Activated naive CD8-positive, alpha-beta T cell treated with anti-CD3 and anti-CD28 coated beads, Interleukin-2, amount 10 ng/mL, durations not matched to agents 7 days and 5 days (primary cell): ENCODE data around the gene SLC10A3. TPM values are rescaled to one million over a fixed set of nuclear protein-coding genes. Genes with fewer than 3 reads are reported as not detected.
"Not testable (repeated sequence)": the region's sequence is repeated elsewhere in the genome, so short reads cannot be mapped to it uniquely, and the experiment has no call there.

Source experiments
- ATAC-seq: fragments of 150-1000 bp; cut with Tn5 transposase; one replicate; pipeline ENCODE4 v1.10.0; 2021; ENCODE audit warnings: low read depth, moderate library complexity
- POLR2A ChIA-PET: fragments of 350-600 bp; sonication (Branson Sonifier 250); formaldehyde crosslinking; loops from one replicate; lab custom pipeline; 2021; ENCODE audit warnings: antibody characterized with exemption; lab: Charles Lee
- DNase-seq: peaks from one replicate; pipeline ENCODE4 v3.0.0; 2021
- H3K27ac Mint-ChIP-seq: one replicate; pipeline ENCODE4 v1.8.0; 2022; ENCODE audit warnings: mild to moderate bottlenecking, mixed read lengths
- H3K27me3 Mint-ChIP-seq: one replicate; pipeline ENCODE4 v1.8.0; 2022; ENCODE audit warnings: mild to moderate bottlenecking, moderate library complexity, mixed read lengths
- H3K36me3 Mint-ChIP-seq: one replicate; pipeline ENCODE4 v1.8.0; 2021; ENCODE audit warnings: mild to moderate bottlenecking, mixed read lengths
- H3K4me1 Mint-ChIP-seq: one replicate; pipeline ENCODE4 v1.8.0; 2021; ENCODE audit warnings: mixed read lengths
- H3K4me3 Mint-ChIP-seq: one replicate; pipeline ENCODE4 v1.8.0; 2022; ENCODE audit warnings: mild to moderate bottlenecking, moderate library complexity, mixed read lengths
- H3K9me3 Mint-ChIP-seq: one replicate; pipeline ENCODE4 v1.8.0; 2021; ENCODE audit warnings: mixed read lengths
- total RNA-seq, 2 experiments: library from RNA; stranded (reverse); gene quantifications; one replicate each; pipeline ENCODE4 v1.2.3, GENCODE V29; 2021

Gene SLC10A3
- total RNA-seq, 2 experiments from 2014 or later, result 25.3 to 27.3 TPM

DNA sequence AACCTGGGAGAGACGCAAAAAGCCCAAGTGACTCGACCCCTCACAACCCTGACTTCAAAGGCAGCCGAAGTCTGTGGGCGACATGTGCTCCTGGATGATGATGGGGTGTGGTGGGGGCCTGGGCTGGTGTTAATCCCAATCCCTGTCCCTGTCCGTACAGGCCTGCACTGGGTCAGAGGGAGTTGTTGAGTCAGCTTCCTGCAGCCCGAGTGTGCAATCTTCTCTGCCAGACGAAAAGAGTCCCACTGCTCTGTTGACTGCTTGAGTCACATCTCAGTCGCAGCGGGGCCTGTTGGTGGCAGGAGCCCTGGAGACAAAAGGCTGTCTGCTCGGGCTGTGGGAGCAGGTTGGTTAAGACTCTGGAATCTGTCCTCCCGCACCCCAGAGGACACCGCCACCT is 15.3 kb upstream of the SLC10A3 start:
- POLR2A ChIA-PET, result no interaction called here
- ATAC-seq, result no peak
- H3K4me3 Mint-ChIP-seq, result no peak overlapping the region
- H3K9me3 Mint-ChIP-seq, result peaks cover 1% of the 10 kb centered on the region
- H3K27me3 Mint-ChIP-seq, result no peaks in the 10 kb centered on the region
- H3K36me3 Mint-ChIP-seq, result peaks cover 11% of the 10 kb centered on the region
- H3K4me1 Mint-ChIP-seq, result peaks cover 4% of the 10 kb centered on the region
- DNase-seq, result no peak
- H3K27ac Mint-ChIP-seq, result no peak overlapping the region

DNA sequence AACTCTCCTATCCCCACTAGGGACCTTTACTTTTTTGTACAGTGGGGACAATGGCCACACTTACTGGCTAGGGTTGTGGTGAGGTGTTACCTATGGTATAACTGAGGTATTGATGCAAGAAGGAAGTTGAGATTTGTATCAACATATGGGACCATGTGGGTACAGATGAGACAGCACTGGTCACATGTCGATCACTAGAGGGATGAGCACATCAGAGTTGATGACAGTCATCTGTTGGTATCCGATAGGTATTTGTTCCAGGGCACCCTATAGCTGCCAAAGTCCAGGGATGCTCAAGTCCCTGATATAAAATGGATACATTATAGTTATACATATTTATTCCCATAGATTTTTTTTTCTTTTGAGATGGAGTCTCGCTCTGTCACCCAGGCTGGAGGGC is 12.6 kb upstream of the SLC10A3 start:
- Mint-ChIP-seq H3K9me3 (no peaks in the 10 kb centered on the region), H3K4me1 (no peaks in the 10 kb centered on the region), H3K36me3 (no peaks in the 10 kb centered on the region), H3K4me3 (no peak overlapping the region), H3K27me3 (no peaks in the 10 kb centered on the region), H3K27ac (no peak overlapping the region)
- POLR2A ChIA-PET, result no interaction called here
- ATAC-seq, result no peak
- DNase-seq, result no peak

DNA sequence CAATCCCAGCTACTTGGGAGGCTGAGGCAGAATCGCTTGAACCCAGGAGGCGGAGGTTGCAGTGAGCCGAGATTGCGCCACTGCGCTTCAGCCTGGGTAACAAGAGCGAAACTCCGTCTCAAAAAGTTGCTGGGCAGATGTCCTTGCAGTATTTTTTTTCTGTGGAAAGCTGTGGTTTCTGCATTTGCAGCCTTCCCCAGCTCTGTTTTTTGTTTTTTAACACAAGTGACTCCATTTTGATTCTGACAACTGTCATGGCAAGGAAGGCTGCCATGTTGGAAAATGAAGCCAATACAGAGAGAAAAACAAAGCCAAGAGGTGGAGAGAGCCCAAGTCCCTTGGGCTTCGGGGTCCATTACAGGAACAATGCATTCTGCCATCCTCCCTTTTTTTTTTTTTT is 11.7 kb upstream of the SLC10A3 start:
- Mint-ChIP-seq H3K4me3 (no peak overlapping the region), H3K27me3 (no peaks in the 10 kb centered on the region), H3K9me3 (no peaks in the 10 kb centered on the region), H3K4me1 (peaks cover 3% of the 10 kb centered on the region), H3K27ac (no peak overlapping the region), H3K36me3 (no peaks in the 10 kb centered on the region)
- DNase-seq (no peak), ATAC-seq (no peak)
- POLR2A ChIA-PET, result interaction anchor here (0.7 kb wide), 3 partner anchors 9 to 37 kb away, joined by 4 to 5 read pairs (median 4); partner anchors contain the start of gene UBL4A

DNA sequence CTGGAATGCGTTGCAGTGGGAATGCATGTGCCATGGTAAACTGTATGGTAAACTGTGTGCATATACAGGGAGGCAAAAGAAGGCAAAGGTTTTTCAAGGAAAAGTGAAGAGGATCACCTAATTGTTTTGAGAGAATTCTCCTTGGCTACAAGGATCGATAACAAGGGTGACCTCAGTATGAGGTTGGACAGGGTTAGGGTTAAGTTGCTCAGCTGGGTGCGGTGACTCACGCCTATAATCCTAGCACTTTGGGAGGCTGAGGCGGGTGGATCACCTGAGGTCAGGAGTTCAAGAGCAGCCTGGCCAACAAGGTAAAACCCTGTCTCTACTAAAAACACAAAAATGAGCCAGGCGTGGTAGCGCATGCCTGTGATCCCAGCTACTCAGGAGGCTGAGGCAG is 11.0 kb upstream of the SLC10A3 start:
- POLR2A ChIA-PET, result interaction anchor here (0.7 kb wide), 1 partner anchor 15 kb away, joined by 4 read pairs; the partner anchor contains the start of gene UBL4A
- DNase-seq, H3K9me3 Mint-ChIP-seq, H3K36me3 Mint-ChIP-seq, H3K27ac Mint-ChIP-seq, H3K4me1 Mint-ChIP-seq, H3K27me3 Mint-ChIP-seq, ATAC-seq, H3K4me3 Mint-ChIP-seq: not testable (repeated sequence)

DNA sequence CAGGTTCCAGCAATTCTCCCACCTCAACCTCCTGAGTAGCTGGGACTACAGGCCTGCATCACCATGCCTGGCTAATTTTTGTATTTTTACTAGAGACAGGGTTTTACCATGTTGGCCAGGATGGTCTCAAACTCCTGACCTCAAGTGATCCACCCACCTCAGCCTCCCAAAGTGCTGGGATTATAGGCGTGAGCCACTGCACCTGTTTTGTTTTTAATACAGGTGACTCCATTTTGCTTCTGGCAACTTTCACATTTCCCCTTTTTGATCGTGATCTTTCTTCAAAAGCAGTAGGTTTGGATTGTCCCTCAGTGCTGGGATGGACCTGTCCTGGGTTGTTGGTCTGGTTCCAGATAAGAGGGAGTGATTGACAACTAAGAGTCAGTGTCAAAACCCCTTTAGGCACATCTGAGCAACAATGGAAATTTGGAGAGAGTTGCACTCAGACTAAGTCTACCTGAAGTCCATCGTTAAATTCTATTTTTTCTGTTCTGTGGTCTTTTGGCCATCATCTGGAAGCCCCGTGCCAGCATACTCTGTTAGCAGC is 6.2 kb upstream of the SLC10A3 start:
- not testable (repeated sequence) for H3K4me1 Mint-ChIP-seq, H3K9me3 Mint-ChIP-seq, DNase-seq, H3K4me3 Mint-ChIP-seq, ATAC-seq, H3K36me3 Mint-ChIP-seq, H3K27me3 Mint-ChIP-seq, H3K27ac Mint-ChIP-seq
- POLR2A ChIA-PET, result interaction anchor here (1.4 kb wide), 1 partner anchor 10 kb away, joined by 4 read pairs; the partner anchor contains the start of gene UBL4A

DNA sequence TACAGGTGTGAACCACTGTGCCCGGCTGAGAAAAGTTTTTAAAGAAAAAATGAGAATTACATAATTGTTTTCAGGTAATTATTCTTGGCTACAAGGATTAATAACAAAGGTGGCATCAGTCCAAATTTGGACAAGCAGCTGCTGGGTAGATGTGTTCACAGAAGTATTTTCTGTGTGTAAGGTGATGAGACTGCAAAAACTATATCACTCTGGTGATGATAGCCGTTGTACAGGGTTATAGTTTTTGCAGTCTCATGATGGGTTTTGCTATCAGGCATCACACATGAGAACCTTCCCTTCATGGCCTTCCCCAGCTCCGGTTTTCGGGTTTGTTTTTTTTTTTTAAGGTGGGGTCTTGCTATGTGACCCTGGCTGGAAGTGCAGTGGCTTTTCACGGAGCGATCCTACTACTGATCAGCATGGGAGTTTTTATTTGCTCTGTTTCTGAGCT is 5.1 kb upstream of the SLC10A3 start:
- POLR2A ChIA-PET, result interaction anchor here (0.6 kb wide), 1 partner anchor 118 kb away, joined by 3 read pairs; no protein-coding TSS in a partner anchor
- no peaks in the 10 kb centered on the region for H3K9me3 Mint-ChIP-seq
- no peaks in the 10 kb centered on the region for H3K36me3 Mint-ChIP-seq
- DNase-seq (no peak), ATAC-seq (no peak)
- peaks cover 5% of the 10 kb centered on the region for H3K4me1 Mint-ChIP-seq
- no peak overlapping the region for H3K4me3 Mint-ChIP-seq
- no peak overlapping the region for H3K27ac Mint-ChIP-seq
- no peaks in the 10 kb centered on the region for H3K27me3 Mint-ChIP-seq

DNA sequence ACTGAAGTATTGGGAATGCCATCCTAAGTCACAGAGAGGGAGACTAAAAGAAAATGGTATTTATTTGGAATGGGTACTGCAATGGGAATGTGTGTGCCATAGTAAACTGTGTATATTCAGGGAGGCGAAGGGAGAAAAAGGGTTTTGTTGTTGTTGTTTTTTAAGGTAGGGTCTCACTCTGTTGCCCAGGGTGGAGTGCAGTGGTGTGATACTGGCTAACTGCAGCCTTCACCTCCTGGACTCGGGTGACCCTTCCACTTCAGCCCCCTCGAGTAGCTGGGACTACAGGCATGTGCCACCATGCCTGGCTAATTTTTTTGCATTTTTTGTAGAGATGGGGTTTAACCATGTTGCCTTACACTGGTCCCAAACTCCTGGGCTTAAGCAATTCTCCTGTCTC is 4.3 kb upstream of the SLC10A3 start:
- H3K36me3 Mint-ChIP-seq, result peaks cover under 1% of the 10 kb centered on the region
- ATAC-seq (no peak), DNase-seq (no peak)
- POLR2A ChIA-PET, result no interaction called here
- H3K4me3 Mint-ChIP-seq, result no peak overlapping the region
- no peak overlapping the region for H3K27ac Mint-ChIP-seq
- H3K9me3 Mint-ChIP-seq, result no peaks in the 10 kb centered on the region
- peaks cover 5% of the 10 kb centered on the region for H3K4me1 Mint-ChIP-seq
- no peaks in the 10 kb centered on the region for H3K27me3 Mint-ChIP-seq

DNA sequence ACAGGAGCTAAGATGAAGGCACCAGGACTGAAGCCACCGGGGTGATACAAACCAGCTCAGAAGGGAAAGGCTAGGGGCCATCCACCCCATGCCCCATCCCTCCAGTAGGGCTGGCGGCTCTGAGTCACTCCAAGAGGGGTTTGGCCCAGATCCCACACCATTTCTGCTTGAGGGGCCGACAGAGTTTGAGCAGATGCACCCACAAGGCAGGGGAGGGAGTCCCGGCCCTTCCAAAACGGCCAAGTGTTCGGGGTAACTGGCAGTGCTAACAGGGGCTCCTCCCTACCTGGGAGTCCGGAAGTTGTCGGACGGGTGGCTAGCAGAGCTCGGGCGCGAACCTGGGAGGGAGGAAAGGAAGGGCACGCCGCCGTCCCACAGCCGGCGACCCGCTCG is 412 bp downstream of the SLC10A3 start:
- Mint-ChIP-seq H3K27me3 (no peaks in the 10 kb centered on the region), H3K4me1 (peaks cover 6% of the 10 kb centered on the region), H3K9me3 (no peaks in the 10 kb centered on the region), H3K27ac (peak overlapping the region; percentile 89), H3K36me3 (peaks cover 2% of the 10 kb centered on the region), H3K4me3 (peak overlapping the region; percentile 87)
- ATAC-seq (peak; percentile 37), DNase-seq (no peak)
- POLR2A ChIA-PET, result interaction anchor here (0.7 to 3.3 kb wide), 21 partner anchors 9 to 523 kb away, joined by 3 to 32 read pairs (median 5); partner anchors contain the start of genes ATP6AP1, DNASE1L1, FAM3A and IKBKG

DNA sequence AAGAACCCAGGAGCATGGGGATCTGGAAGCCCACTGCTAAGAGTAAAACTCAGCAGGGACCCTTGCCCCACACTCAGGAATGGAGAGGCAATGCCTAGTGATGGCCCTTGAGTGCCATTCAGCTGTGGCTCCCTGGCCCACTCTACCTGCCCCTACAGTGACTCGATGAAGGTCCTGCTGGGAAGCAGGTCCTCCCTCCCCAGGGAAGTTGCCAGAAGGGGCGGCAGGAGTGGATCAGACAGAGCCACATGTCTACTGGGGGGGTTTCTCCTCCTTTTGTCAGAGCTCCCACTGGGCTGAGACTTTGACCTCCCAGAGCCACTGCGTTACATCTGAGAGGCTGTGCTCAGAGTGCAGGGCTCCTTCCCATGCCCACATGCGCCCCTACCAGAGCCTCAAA is 1.2 kb downstream of the SLC10A3 start:
- H3K27me3 Mint-ChIP-seq, result no peaks in the 10 kb centered on the region
- peaks cover 2% of the 10 kb centered on the region for H3K36me3 Mint-ChIP-seq
- peak overlapping the region; percentile 87 for H3K4me3 Mint-ChIP-seq
- POLR2A ChIA-PET, result interaction anchor here (0.7 to 3.3 kb wide), 12 partner anchors 9 to 522 kb away, joined by 3 to 32 read pairs (median 10); partner anchors contain the start of genes ATP6AP1, FAM3A, PLXNA3 and RPL10
- no peak for DNase-seq
- no peak for ATAC-seq
- peak overlapping the region; percentile 89 for H3K27ac Mint-ChIP-seq
- H3K9me3 Mint-ChIP-seq, result no peaks in the 10 kb centered on the region
- peaks cover 6% of the 10 kb centered on the region for H3K4me1 Mint-ChIP-seq

DNA sequence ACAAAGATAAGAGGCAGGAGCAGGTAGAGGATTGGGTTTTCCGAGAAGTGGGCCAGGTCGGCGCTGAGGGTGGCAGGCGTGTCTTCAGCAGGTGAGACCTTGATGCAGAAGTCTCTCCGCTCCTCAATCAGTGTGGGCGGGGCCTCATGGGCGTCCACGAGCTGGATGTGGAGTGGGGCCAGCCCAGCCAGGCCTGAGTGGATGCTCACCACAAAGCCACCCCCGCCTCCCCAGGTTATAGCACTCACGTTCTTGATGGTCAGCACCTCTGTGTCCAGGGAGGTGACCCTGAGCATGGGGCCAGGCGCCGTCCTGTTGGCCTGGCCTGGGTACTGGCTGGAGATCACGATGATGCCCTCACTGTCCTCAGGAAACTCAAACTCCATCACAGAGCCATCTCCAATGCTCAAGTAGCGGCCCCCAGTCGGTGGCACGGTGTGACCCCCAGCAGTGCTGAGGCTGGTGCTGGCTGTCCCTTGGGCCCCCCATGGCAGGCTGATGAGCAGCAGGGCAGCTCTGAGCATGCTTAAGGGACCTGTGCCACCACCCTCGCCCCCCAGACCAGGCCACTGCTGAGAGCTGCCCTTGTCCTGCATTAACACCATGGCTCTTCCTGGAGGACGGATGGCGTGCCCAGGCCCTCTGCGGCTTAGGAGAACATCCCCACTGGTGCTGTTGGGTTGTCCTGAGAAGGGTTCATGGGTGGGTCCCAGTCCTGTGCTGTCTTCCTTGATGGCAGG is 1.9 kb downstream of the SLC10A3 start:
- ATAC-seq, result no peak
- peak overlapping the region; percentile 49 for H3K4me3 Mint-ChIP-seq
- no peaks in the 10 kb centered on the region for H3K9me3 Mint-ChIP-seq
- H3K27ac Mint-ChIP-seq, result no peak overlapping the region
- no peak for DNase-seq
- H3K36me3 Mint-ChIP-seq, result peaks cover 4% of the 10 kb centered on the region
- POLR2A ChIA-PET, result interaction anchor here (0.5 to 3.3 kb wide), 5 partner anchors 12 to 77 kb away, joined by 5 to 32 read pairs (median 15); partner anchors contain the start of genes FAM3A, IKBKG and TAFAZZIN
- peaks cover 8% of the 10 kb centered on the region for H3K4me1 Mint-ChIP-seq
- no peaks in the 10 kb centered on the region for H3K27me3 Mint-ChIP-seq

DNA sequence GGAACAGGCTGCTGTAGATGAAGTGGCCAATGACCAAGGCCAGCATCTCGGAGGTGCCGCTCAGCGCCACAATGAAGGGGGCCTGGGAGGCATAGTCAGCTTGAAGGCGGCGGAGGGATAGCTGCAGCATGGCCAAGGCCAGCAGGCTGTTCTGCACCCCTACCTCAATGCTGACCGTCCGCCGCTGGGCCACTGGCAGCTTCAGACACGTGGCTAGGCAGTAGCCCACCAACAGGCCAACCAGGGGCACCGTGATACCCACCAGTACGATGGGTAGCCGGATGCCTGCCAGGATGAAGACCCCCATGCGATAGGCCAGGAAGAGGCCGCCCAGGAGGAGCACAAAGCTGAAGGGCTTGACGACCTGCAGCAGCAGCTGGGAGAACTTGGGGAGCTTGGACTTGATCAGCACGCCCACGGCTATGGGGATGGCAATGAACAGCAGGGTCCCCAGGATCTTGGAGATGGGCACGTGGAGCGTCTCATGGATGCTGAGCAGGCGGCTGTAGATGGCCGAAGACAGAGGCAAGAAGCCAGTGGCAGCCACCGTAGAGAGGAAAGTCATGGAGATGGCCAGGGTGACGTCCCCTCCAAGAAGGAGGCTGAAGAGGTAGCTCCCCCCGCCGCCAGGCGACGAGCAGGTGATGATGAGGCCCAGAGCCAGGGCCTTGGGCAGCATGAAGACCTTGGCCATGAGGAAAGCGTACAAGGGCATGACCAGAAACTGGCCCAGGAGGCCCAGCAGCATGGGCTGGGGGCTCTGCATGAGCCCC is 2.7 kb downstream of the SLC10A3 start:
- Mint-ChIP-seq H3K27me3 (no peaks in the 10 kb centered on the region), H3K27ac (peak overlapping the region; percentile 70), H3K4me1 (peaks cover 10% of the 10 kb centered on the region), H3K36me3 (peaks cover 6% of the 10 kb centered on the region), H3K4me3 (peak overlapping the region; percentile 78), H3K9me3 (no peaks in the 10 kb centered on the region)
- POLR2A ChIA-PET, result interaction anchor here (0.9 to 2.9 kb wide), 7 partner anchors 11 to 89 kb away, joined by 3 to 15 read pairs (median 5); partner anchors contain the start of genes IKBKG and RPL10
- no peak for DNase-seq
- ATAC-seq, result no peak

DNA sequence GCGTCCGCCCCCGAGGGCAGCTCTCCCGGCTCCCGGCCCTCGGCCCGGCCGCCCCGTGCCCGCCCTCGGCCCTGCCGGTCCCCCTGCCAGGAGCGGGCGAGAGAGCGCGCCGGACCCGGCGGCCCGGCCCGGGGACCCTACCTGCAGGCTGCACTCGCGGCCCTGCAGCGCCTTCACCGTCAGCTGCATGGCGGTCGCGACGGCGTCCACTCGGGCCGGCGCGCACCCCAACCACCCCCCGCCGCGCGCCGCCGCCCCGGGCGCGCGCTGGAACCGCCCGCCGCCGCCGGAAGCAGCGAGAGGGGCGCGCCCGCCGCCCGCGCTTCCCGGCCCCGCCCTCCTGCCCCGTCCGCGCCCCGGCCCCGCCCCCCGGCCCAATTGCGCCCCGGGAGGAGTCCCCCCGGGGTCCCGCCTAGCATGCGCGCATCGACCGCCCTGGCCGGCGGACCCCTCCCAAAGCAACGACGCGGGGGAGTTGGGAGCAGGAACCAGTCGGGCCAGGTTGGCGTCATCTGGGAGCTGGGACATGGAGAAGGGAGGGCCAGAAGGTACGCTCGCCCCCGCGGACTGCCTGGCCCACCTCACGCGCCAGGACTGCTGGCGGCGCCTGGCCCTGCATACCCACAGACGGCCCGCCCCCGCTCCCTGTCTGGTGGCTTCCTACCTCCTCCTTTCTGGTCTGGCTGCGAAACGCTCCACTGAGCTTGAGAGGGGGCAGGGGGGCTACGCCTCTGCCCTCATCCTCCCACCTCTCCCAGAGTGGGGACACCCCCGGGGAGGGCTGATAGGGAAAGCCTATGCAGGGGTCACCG is 3.8 kb downstream of the SLC10A3 start, which contains the start of gene UBL4A:
Gene UBL4A, minus strand, starts transcription at position 220 of the 812 bp plus-strand sequence. Its CDS starts 31 bp downstream, at position 189.
- peak within 1 kb of the TSS; percentile 78 for H3K4me3 Mint-ChIP-seq
- POLR2A ChIA-PET, result interaction anchor here (0.8 to 2.9 kb wide), 13 partner anchors 10 to 116 kb away, joined by 3 to 15 read pairs (median 4); partner anchors contain the start of genes FAM3A, IKBKG and RPL10
- DNase-seq, result peak; percentile 79
- ATAC-seq, result peak; percentile 16
- peaks cover 6% of the 10 kb centered on the region for H3K36me3 Mint-ChIP-seq
- no peaks in the 10 kb centered on the region for H3K27me3 Mint-ChIP-seq
- peak within 1 kb of the TSS; percentile 89 for H3K27ac Mint-ChIP-seq
- H3K9me3 Mint-ChIP-seq, result no peaks in the 10 kb centered on the region
- H3K4me1 Mint-ChIP-seq, result peaks cover 9% of the 10 kb centered on the region
